ENCODE results near the gene TSSK2. TPM values are rescaled to one million over a fixed set of nuclear protein-coding genes. Genes with fewer than 3 reads are reported as not detected.
"Not testable (repeated sequence)": the region's sequence is repeated elsewhere in the genome, so short reads cannot be mapped to it uniquely, and the experiment has no call there.

TSSK2 gene
- total RNA-seq: not detected in 2 replicates

DNA sequence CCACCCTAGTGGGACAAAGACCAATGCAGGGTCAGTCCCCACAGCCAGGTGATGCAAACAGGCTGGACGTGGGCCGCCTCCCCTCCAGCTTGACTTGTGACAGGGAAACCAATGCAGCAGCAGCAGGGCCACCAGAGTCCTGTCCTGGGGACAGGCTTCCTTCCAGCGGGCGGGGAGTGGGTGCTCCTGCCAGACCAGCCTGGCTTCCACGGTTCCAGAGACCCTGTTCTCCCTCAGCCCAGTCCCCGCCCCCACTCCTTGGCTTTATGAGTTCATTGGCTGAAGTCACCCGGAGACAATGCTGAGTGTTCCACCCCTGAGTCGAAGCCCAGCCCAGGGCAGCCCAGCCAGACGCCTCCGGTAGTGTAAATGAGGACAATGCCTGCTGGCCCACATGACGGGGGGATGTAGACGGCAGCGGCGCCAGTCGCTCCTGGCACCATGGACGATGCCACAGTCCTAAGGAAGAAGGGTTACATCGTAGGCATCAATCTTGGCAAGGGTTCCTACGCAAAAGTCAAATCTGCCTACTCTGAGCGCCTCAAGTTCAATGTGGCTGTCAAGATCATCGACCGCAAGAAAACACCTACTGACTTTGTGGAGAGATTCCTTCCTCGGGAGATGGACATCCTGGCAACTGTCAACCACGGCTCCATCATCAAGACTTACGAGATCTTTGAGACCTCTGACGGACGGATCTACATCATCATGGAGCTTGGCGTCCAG lies at the start of gene TSSK2:
TSSK2 (plus strand) TSS at position 350 of the 726 bp plus-strand sequence; CDS start at position 442, 92 bp downstream.
- DNase-seq: no peak

DNA sequence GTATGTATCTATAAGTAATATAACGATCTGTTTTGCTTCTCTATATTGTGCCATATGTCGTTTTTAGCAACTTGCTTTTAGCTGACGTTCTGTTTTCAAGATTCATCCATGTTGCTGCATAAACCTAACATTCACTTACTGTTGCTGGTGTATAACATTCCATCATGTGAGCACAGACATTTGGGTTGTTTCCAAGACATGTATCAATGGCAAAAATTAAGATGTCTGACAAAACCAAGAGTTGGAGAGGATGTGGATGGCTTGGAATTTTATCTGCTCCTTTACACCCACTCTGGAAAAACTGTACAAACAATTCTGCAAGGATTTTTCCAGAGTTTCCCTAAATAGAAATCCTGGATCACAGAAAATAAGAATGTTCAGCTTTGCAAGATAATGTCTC lies 49.8 kb upstream of the TSSK2 start:
- no peak for DNase-seq

DNA sequence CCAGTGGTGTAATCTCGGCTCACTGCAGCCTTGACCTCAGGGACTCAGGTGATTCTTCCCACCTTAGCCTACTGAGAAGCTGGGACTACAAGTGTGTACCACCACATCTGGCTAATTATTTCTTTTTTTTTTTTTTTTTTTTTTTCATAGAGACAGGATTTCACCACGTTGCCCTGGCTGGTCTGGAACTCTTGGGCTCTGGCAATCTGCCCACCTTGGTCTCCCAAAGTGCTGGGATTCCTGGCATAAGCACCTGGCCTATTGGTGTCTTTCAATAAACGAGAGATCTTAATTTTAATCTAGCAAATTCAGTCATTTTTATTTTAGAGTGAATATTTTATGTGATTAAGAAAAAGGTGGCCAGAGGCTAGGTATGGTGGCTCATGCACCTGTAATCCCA lies 49.0 kb upstream of the TSSK2 start:
- no peak for DNase-seq

DNA sequence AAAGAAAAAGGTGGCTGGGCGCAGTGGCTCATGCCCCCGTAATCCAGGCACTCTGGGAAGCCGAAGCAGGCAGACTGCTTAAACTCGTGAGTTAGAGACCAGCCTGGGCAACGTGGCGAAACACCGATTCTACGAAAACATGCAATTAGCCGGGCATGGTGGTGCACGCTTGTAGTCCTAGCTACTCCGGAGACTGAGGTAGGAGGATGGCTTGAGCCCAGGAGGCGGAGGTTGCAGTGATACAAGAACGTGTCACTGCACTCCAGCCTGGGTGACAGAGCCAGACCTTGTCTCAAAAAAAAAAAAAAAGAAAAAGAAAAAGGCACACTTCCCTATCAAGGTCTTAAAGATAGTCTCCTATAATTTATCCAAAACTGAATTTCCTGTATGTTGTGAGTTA lies 48.3 kb upstream of the TSSK2 start:
- no peak for DNase-seq

DNA sequence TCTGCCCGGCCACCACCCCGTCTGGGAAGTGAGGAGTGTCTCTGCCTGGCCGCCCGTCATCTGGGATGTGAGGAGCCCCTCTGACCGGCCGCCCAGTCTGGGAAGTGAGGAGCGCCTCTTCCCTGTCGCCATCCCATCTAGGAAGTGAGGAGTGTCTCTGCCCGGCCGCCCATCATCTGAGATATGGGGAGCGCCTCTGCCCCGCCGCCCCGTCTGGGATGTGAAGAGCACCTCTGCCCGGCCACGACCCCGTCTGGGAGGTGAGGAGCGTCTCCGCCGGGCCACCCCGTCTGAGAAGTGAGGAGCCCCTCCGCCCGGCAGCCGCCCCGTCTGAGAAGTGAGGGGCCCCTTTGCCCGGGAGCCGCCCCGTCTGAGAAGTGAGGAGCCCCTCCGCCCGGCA lies 47.0 kb upstream of the TSSK2 start:
- DNase-seq: not testable (repeated sequence)

DNA sequence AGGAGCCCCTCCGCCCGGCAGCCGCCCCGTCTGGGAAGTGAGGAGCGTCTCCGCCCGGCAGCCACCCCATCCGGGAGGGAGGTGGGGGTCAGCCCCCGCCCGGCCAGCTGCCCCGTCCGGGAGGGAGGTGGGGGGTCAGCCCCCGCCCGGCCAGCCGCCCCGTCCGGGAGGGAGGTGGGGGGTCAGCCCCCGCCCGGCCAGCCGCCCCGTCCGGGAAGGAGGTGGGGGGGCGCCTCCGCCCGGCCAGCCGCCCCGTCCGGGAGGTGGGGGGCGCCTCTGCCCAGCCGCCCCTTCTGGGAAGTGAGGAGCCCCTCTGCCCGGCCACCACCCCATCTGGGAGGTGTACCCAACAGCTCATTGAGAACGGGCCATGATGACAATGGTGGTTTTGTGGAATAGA lies 46.5 kb upstream of the TSSK2 start:
- not testable (repeated sequence) for DNase-seq

DNA sequence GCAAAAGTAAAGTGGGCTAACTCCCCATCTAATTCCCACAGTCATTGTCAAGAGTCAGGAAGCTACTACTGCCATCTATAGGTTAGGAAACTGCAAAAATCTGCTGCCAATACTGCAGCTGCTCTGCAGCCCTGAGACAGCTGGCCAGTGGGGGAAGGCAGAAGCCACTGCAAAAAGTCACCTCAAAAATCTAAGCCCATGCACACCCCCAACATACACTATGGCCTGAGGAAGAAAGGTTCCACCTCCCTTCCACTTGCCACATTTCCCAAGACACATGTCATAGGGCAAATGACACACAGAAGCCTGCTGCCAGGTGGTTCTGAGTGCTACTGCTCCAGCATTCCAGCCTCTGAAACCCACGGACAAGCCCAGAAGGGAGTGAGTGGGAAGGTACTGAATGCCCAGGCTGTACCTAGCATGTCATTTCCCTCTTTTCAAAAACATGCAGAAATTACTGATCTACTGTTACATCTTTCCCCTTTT lies 45.8 kb upstream of the TSSK2 start:
- DNase-seq: peak; percentile 70

DNA sequence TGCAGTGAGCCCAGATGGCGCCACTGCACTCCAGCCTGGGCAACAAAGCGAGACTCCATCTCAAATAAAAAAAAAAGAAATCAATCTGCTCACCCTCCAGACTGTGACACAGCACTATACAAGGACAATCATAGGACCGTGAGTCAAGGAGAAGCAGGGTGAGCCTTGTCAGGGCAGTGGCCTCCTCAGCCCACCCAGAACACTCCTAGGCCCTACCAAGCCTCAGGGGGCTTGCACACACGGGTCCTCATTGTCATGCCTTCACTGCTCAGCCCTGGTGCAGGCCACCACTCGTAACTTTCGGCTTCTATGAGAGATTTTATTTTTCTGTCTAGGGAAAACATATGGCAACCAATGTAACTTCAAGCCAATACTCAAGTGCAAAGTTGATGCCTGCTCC lies 44.7 kb upstream of the TSSK2 start:
- DNase-seq: peak; percentile 10

DNA sequence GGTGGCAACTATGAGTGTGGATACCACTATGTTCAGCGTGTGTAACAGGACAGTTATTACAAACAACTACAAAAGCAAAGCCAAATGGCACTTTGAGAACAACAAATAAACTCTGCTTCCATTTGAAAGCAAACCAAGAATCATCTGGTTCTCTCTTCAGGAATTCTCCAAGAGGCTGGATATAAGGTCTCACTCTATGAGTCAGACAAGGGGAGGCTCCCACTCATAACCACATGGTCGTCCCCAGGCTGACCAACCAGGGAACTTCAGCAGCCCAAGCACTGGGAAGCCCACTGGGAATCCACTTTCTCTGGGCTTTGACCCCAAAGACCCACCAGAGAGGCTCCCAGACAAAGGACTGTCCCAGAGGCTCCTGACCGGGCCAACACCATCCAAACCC lies 44.2 kb upstream of the TSSK2 start:
- DNase-seq: peak; percentile 19

DNA sequence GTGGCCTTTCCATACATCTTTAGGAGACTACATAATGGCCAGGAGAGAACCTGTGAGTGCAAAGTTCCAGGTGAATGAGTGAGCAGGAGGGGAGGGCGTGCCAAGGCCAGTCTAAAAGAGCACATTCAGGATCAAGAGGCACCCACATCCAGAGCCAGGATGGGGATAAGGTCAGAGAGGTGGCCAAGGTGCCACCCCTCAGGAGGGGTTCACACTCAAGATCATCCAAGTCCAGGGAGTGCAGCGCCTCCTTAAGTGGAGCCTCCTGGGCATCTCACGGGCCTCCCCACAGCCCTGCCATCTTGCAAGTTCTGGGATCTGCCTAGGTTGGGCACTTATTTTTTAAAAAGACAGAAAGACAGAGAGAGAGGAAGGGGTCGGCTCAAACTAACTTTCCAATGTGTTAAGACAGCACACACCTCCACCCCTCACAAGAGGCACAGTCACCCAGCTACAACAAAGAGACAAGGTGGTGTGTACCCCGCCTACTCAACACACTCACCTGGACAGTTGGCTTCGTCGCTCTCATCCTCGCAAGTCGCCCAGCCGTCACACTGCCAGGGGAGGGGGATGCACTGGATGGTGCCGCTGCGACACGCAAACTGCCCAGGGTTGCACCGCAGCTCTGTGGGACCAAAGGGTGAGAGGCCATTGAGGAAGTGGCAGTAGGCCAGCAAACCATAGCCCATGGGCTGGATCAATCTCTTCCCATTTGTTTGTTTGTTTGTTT lies 42.1 kb upstream of the TSSK2 start:
- DNase-seq: no peak

DNA sequence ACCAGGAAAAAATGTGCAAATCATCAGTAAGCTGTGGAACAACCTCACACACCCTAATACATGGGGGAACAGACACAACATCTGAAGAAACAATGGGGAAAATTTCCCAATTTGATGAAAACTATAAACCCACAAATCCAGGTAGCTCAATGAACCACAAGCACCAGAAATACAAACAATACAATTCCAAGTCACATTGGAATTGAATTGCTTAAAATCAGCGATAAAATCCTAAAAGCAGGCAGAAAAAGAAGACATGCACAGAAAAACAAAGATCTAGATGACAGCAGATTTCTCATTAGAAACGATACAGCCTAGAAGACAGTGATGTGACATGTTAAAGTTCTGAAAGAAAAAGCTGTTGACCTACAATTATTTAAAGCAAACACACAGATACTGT lies 40.9 kb upstream of the TSSK2 start:
- DNase-seq: no peak

DNA sequence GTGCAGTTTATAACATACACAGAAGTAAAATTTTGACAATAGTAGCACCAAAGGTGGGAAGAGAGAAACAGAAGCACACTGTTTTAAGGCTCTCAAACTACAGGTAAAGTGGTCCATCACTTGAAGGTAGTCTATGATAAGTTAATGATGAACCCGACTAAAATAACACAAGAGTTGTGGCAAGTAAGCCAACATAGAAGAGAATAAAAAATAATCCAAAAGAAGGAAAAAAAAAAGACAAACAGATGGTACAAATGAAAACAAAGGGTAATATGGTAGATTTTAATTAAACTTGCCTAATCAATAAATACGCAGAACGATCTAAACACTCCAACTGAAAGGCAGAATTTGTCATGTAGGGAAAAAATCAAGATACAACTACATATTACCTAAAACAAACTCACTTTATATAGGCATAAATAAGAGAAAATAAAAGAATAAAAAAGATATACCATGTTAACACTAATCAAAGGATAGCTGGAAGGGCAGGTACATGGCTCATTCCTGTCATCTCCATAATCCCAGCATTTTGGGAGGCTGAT lies 40.5 kb upstream of the TSSK2 start:
- DNase-seq: no peak

DNA sequence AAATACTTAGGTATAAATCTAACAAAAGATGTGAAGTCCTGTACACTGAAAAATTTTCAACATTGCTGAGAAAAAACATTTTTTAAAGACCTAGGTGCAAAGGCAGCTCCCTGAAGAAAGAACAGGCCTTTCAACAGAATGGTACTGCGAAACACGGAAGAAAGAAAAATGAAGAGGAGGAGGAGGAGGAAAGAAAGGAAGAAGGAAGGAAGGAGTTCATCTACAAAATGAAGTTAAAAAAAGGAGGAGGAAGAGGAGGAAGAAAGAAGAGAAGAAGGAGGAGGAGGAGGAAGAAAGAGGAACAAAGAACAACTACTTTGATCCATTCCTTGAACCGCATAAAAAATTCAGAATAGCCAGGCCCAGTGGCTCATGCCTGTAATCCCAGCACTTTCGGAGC lies 38.4 kb upstream of the TSSK2 start:
- DNase-seq: no peak

DNA sequence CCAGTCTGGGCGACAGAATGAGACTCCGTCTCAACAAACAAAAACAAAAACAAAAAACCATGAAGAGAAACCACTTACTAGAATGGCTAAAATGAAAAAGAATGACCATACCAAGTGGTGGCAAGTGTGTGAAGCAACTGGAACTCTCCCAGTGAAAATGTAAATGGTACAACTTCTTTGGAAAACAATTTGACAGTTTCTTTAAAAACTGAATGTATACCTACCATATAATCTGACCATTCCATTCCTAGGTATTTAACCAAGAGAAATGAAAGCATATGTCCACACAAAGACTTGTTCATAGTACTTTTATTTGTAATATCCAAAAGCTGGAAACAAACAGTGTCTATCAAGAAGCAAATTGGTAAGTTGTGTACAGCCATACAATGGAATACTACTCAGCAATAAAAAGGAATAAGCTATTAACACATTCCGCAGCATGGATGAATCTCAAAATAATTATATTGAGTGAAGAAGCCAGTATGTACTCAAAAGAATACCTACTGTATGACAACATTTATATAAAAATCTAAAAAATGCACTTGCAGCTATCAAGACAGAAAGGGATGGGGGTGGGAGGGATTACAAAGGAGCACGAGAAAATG lies 36.6 kb upstream of the TSSK2 start:
- DNase-seq: no peak

DNA sequence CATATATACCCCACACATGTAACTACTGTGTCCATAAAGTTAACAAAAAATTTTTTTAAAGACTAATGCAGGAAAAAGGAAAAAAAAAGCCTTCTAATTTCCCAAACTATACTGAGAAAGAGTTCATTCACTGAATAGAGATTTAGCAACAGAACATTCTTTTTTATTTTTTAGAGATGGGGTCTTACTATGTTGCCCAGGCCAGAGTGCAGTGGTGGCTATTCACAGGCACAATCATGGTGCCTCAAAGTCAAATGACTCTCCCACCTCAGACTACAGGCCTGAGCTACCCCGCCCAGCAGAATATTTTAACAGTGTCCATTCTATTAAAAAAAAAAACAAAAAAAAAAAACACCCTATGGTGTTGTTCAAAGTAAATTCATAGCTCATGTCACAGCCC lies 34.6 kb upstream of the TSSK2 start:
- no peak for DNase-seq

DNA sequence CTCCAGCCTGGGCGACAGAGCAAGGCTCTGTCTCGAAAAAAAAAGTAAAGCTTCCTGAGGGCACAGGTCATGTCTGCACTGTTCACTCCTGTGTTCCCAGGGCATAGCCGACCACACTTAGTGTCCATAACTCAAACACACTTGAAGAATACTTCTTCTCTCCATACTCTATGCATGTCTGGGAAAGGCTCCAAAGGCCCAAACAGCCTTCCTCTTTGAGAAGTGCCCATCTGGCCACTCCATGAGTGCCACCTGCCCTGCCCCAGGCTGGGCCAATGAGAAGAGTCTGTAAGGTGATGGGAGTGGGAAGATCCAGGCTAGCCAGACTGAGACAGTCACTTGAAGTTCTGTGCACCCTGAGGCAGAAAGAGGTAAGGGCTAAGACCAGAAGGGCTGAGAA lies 33.6 kb upstream of the TSSK2 start:
- DNase-seq: no peak

DNA sequence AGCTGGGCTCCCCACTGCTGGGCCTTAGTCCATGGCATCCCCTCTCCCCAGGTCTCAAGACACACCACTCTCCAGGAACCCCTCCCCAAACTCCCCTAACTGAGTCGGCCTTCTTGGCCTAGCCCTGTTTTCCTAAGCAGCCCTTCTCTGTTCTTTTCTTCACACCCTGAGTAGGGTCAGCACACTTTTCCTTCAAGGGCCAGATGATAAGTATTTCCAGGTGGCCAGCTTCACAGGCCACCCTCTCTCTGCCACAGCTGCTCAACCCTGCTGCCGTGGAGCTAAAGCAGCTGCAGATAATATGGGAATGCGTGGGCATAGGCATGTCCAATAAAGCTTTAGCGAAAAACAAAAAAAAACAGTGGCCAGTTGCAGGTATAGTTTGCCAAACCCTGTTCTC lies 33.0 kb upstream of the TSSK2 start:
- DNase-seq: no peak

DNA sequence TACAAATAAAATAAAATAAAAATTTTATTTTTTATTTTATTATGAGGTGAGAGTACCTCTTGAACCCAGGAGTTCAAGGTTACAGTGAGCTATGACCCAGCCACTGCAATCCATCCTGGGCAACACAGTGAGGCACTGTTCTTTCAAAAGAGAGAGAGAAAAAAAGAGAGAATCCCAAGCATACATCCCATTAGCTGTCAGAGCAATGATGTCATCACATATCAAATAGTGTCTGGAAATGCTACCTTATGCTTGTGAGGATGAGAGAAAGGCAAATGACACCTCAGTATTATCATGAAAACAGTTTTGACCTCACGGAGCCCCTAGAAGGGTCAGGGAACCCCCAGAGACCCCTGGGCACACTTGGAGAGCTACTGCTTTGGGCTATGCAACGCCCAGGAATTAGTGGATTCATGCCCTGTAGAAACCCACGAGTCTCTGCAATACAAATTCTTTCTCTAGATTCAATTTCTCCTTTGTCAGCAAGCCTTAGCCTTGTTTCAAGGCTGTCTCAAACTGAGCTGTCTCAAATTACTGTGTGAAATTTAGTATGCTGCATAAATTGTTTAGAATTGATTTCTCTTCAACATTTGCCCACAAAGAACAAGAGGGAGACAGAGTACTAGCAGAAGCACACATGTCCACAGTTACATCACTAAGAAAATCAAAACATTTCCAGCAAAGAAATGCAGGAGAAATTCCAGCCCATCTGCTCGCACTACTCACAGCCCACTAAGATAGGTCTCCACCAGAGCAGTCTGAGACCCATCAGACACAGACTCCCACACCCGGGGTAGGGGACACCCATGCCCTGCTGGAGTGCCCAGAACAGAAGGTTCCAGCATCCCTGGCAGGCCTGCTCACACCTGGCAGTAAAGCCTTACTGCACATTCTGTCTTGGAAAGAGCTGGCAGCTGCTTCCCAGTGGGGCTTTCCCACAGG lies 27.0 kb upstream of the TSSK2 start:
- no peak for DNase-seq

DNA sequence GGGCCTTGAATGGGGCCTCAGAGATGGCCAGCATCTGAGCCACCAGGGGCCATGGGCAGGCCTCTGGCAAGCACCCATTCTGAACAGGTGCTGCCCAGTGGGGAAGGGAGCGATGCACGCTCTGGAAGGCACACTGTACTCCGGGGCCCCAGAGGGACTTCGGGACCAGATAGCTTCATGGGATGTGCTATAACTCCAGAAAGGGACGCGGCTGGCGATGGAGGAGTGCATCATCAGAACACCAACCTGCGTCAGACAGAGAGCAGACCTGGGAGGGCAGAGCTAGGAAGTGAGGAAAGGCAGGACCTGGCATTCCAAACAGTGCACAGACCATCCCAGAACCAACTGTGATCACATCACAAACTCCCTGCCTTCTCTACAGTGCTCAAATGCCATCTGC lies 25.7 kb upstream of the TSSK2 start:
- no peak for DNase-seq

DNA sequence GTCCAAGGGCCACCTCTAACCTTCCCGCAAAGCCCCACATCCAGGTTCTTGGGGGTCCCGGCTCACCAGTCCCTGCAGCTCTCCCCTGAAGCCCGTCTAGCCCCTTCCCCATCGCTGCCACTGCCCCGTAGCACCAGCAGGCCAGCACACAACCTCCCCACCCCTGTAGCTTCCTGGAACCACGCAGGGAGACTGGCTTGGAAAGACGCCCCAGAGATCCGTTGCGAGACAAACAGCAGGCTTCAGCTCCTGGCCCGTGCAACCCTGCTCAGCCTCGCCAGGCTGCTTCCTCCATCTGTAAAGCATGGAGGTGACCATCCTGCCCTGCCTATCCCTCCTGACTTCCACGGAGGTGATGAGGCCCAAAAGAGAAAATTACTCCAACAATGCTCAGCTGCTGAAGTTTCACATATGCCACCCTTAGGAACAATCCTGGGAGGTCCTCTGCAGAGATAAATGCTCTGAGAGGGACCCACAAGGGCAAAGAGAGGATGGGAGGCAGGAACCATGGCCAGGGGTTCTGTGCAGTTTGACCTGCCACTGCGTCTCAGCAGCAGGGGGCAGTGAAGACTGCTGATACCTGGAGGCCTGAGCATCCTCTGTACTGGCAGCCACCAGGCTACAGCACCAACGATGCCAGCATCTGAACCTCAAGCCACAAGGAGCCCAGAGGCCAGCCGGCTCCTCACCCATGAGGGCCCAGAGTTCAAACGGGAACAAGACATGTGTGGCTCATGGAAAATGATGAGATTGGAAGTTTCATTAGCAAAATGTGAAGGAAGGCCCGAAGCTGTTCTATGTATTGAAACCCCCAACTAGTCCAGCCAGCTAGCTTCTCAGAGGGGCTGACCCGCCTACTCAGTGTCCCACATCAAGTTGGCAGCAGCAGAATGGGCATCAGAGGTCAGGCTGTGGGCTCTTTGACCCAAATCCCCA lies 25.0 kb upstream of the TSSK2 start:
- peak; percentile 38 for DNase-seq

Data from dermis blood vessel endothelial cell (primary cell).